GM12891 (cell line): ENCODE data around the gene PRG2.
"Not testable (repeated sequence)": the region's sequence is repeated elsewhere in the genome, so short reads cannot be mapped to it uniquely, and the experiment has no call there.

ENCODE experiments used
- DNase-seq: peaks from one replicate; pipeline ENCODE4 v3.0.0; 2011; ENCODE audit warnings: low spot score; ENCODE audit not compliant: insufficient read length
- FAIRE-seq: peaks from 2 replicates; lab custom pipeline; 2011; peaks lifted over from hg19 to GRCh38; lab: Jason Lieb, UNC
- PAX5 ChIP-seq: IDR thresholded peaks from 2 replicates; pipeline ENCODE4 v1.6.1; 2011; ENCODE audit warnings: low read length, moderate library complexity, mild to moderate bottlenecking; ENCODE audit not compliant: insufficient read depth, severe bottlenecking
- POLR2A ChIP-seq: IDR thresholded peaks from 2 replicates; pipeline ENCODE4 v1.6.1; 2011; ENCODE audit warnings: low read depth, low read length, control low read depth
- POLR2AphosphoS5 ChIP-seq: IDR thresholded peaks from 2 replicates; pipeline ENCODE4 v1.6.1; 2011; ENCODE audit warnings: low read depth, low read length, control low read depth
- POU2F2 ChIP-seq: IDR thresholded peaks from 2 replicates; pipeline ENCODE4 v1.6.1; 2011; ENCODE audit warnings: low read depth, mild to moderate bottlenecking, control low read depth, low read length, moderate library complexity
- SPI1 ChIP-seq: IDR thresholded peaks from 2 replicates; pipeline ENCODE4 v1.6.1; 2011; ENCODE audit warnings: low read depth, low read length, control low read depth
- TAF1 ChIP-seq: IDR thresholded peaks from 2 replicates; pipeline ENCODE4 v1.6.1; 2011; ENCODE audit warnings: low read depth, low read length, control low read depth

Gene PRG2

GRCh38 chr11:57370941-57371340 is 19.5 kb downstream of the PRG2 start:
- no peak for DNase-seq
- no peak for TF ChIP-seq TAF1
- TF ChIP-seq POLR2AphosphoS5 = no peak
- TF ChIP-seq POLR2A = no peak
- no peak for TF ChIP-seq PAX5
- TF ChIP-seq SPI1 = no peak
- TF ChIP-seq POU2F2 = no peak
- no peak for FAIRE-seq

GRCh38 chr11:57370251-57370650 is 20.2 kb downstream of the PRG2 start:
- FAIRE-seq (no peak), DNase-seq (no peak)
- TF ChIP-seq POLR2A = no peak
- TF ChIP-seq TAF1 = no peak
- TF ChIP-seq POU2F2 = no peak
- no peak for TF ChIP-seq SPI1
- no peak for TF ChIP-seq PAX5
- no peak for TF ChIP-seq POLR2AphosphoS5

GRCh38 chr11:57368845-57369232 is 21.6 kb downstream of the PRG2 start:
- FAIRE-seq (no peak), DNase-seq (no peak)
- TF ChIP-seq PAX5 (no peak), SPI1 (no peak), TAF1 (no peak), POLR2AphosphoS5 (no peak), POLR2A (no peak), POU2F2 (no peak)

- DNase-seq = no peak
- FAIRE-seq = no peak
- TF ChIP-seq PAX5 (no peak), TAF1 (no peak), POU2F2 (no peak), POLR2AphosphoS5 (no peak), POLR2A (no peak), SPI1 (no peak)
Observed at GRCh38 chr11:57368106-57368844, 22.2 kb downstream of the PRG2 start.

GRCh38 chr11:57364851-57365660 is 25.4 kb downstream of the PRG2 start:
- TF ChIP-seq SPI1 (no peak), POLR2A (no peak), POU2F2 (no peak), PAX5 (no peak), TAF1 (no peak)
- FAIRE-seq (no peak), DNase-seq (no peak)

- FAIRE-seq = no peak
- TF ChIP-seq TAF1 (no peak), PAX5 (no peak)
Observed at GRCh38 chr11:57363131-57364080, 27.0 kb downstream of the PRG2 start.

GRCh38 chr11:57361926-57362325 is 28.5 kb downstream of the PRG2 start:
- FAIRE-seq = no peak
- no peak for TF ChIP-seq POU2F2
- TF ChIP-seq TAF1 = no peak
- no peak for TF ChIP-seq POLR2AphosphoS5
- no peak for TF ChIP-seq PAX5
- TF ChIP-seq POLR2A = no peak
- TF ChIP-seq SPI1 = no peak
- DNase-seq = no peak

More at GRCh38 chr11:57363131-57364080, 27.0 kb downstream of the PRG2 start:
- DNase-seq = no peak

- DNase-seq, FAIRE-seq: not testable (repeated sequence)
Observed at GRCh38 chr11:57361420-57361819, 29.0 kb downstream of the PRG2 start.

GRCh38 chr11:57360991-57361390 is 29.5 kb downstream of the PRG2 start:
- TF ChIP-seq POU2F2 = no peak
- TF ChIP-seq SPI1 = no peak
- TF ChIP-seq POLR2A = no peak
- no peak for TF ChIP-seq PAX5
- no peak for TF ChIP-seq POLR2AphosphoS5
- no peak for TF ChIP-seq TAF1
- FAIRE-seq (no peak), DNase-seq (no peak)
